ENCODE results near the gene CHRM4.
A peak's percentile ranks its signal among the peaks of the same experiment; 100 is the strongest.

Gene CHRM4

DNA sequence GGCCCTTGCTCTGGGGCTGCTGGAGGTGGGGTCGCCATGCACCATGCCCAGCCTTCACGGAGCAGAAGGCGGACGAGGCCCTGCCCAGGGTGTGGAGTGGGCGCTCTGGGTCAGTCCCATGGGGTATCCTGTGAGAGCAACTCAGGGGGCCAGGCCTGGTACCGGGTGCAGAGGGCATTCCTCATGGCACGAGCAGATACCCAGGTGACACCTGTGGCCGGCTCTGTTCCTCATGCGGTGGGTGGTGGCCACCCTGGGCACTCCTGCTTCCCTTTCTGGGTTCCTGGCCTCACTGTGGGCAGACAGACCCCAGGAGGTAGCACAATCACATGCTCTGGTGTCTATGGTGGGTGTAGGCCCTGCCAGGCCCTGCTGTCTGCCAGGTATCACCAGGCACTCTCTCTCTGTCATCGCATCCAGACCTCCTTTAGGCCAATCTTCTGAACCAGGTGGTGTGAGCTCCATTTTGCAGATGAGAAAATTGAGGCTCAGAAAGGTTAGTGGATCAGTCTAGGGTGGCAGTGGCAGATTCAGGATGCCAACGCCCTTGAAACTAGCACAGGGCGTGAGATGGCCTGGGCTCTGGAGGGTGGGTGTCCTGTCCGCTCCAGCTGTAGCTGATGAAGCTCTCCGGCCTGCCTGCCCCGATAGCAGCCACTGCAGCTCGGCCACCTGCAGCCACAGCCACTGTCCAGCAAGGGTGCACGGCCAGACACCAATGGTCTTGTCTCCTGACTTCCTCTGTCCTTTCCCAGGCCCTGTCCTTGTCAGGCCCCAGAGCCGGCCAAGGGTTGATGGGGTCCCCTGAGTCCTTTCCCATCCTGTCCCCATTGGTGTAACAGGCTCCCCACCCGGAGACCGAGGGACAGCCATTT lies 29.2 kb downstream of the CHRM4 start:
- Histone ChIP-seq H3K27me3 (replicated peaks; ENCODE audit: control insufficient read depth, insufficient read depth, low read length) (no peaks in the 10 kb centered on the region), H3K4me3 (replicated peaks; ENCODE audit: low read depth, low read length) (peak overlapping the region; percentile 29), H3K36me3 (ENCODE audit: control insufficient read depth, insufficient read depth, low read length) (peaks cover 2% of the 10 kb centered on the region)
- DNase-seq (ENCODE audit: extremely low read depth, insufficient read length): no peak
- TF ChIP-seq, protein P1, sequence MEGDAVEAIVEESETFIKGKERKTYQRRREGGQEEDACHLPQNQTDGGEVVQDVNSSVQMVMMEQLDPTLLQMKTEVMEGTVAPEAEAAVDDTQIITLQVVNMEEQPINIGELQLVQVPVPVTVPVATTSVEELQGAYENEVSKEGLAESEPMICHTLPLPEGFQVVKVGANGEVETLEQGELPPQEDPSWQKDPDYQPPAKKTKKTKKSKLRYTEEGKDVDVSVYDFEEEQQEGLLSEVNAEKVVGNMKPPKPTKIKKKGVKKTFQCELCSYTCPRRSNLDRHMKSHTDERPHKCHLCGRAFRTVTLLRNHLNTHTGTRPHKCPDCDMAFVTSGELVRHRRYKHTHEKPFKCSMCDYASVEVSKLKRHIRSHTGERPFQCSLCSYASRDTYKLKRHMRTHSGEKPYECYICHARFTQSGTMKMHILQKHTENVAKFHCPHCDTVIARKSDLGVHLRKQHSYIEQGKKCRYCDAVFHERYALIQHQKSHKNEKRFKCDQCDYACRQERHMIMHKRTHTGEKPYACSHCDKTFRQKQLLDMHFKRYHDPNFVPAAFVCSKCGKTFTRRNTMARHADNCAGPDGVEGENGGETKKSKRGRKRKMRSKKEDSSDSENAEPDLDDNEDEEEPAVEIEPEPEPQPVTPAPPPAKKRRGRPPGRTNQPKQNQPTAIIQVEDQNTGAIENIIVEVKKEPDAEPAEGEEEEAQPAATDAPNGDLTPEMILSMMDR (IDR thresholded peaks at IDR 0.05; ENCODE audit: insufficient read depth, low read length, poor library complexity, severe bottlenecking): no peak

DNA sequence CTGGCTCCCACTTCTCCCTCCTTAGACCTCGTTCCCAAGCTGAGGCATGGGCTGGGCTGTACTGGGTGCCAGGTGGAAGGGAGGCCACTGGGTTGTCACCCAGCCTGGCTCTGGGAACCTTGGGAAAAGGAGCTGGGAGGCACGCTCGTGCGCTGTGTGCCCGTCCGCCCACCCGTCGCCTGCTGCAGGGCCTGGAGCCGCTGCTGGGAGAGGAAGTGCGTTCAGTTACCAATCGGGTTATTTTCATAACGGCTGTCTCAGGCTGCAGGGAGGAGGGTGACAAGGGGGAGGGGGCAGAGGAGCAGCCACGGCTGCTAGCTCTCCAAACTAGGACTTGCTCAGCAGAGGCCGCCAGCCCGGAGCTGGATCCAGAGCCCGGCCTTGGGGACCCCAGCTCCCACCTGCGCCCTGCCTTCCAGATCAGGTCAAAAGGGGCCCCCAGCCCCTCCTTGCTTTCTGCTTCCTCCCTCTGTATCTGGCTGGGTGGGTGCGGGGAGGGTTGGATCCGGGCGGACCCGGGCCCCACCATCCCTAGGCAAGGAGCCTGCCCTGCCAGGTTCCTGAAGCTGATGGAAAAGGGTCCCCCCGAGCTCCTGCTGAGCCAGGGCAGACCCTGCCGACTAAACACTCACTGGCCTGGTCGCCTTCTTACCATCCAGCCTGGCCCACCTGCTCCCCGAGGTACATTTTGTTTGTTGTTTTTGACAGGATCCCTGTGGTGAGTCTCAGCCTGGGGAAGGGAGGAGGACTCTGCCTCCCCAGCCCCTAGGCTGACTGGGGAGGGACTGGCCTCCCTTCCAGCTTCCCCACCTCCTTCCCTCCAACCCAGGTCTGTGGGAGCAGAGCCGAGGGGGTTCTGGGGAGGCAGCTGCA lies 30.1 kb downstream of the CHRM4 start:
- peak overlapping the region; percentile 29 for H3K4me3 ChIP-seq (replicated peaks; ENCODE audit: low read depth, low read length)
- DNase-seq (ENCODE audit: extremely low read depth, insufficient read length): peak; percentile 72

DNA sequence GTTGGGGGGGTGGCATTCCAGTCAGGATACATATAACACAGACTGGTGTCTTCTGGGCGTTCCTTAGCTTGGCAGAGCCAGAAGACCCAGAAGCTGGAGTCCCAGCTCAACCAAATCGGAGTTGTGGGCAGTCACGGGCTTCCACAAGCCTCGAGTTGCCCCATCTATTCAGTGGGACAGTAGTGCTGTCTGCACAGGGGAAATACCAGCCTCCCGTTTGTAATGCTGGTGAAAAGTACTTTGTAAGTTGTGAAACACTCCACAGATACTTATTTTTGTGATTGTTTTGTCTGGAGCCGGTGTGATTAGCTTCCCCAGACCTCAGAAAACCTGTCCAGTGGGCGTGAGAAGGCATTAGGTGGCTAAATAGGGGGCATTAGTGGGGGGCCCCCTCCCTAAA lies 30.7 kb downstream of the CHRM4 start:
- no peak for DNase-seq (ENCODE audit: extremely low read depth, insufficient read length)
- TF ChIP-seq, protein P1 (IDR thresholded peaks at IDR 0.05; ENCODE audit: insufficient read depth, low read length, poor library complexity, severe bottlenecking): no peak
- peak overlapping the region; percentile 29 for H3K4me3 ChIP-seq (replicated peaks; ENCODE audit: low read depth, low read length)

More for the DNA sequence above, 30.1 kb downstream of the CHRM4 start:
- H3K27me3 ChIP-seq (replicated peaks; ENCODE audit: control insufficient read depth, insufficient read depth, low read length): no peaks in the 10 kb centered on the region
- peaks cover 2% of the 10 kb centered on the region; the same call in 1 of the 2 replicates for H3K36me3 ChIP-seq (ENCODE audit: control insufficient read depth, insufficient read depth, low read length)
- TF ChIP-seq, protein P1 (IDR thresholded peaks at IDR 0.05; ENCODE audit: insufficient read depth, low read length, poor library complexity, severe bottlenecking): no peak

DNA sequence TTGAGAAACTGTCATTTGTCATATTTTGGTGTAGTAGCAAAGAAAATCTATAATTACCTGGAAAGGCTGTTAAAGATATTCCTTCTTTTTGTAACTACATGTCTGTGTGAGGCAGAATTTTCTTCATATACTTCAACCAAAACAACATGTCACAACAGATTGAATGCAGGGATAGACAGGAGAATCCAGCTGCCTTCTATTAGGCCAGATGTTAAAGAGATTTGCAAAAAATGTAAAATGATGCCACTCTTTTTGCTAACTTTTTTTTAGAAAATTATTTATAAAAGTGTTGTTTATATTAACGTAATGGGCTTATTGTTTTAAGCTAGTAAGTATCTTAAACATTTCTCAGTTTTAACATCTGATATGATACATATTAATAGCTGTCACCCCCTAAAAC lies 31.6 kb downstream of the CHRM4 start:
- peaks cover 2% of the 10 kb centered on the region for H3K36me3 ChIP-seq (ENCODE audit: control insufficient read depth, insufficient read depth, low read length)
- no peak for DNase-seq (ENCODE audit: extremely low read depth, insufficient read length)
- no peaks in the 10 kb centered on the region for H3K27me3 ChIP-seq (replicated peaks; ENCODE audit: control insufficient read depth, insufficient read depth, low read length)
- TF ChIP-seq, protein P1 (IDR thresholded peaks at IDR 0.05; ENCODE audit: insufficient read depth, low read length, poor library complexity, severe bottlenecking): no peak
- no peak overlapping the region for H3K4me3 ChIP-seq (replicated peaks; ENCODE audit: low read depth, low read length)

More for the DNA sequence above, 30.7 kb downstream of the CHRM4 start:
- Histone ChIP-seq H3K27me3 (replicated peaks; ENCODE audit: control insufficient read depth, insufficient read depth, low read length) (no peaks in the 10 kb centered on the region), H3K36me3 (ENCODE audit: control insufficient read depth, insufficient read depth, low read length) (peaks cover 2% of the 10 kb centered on the region)

DNA sequence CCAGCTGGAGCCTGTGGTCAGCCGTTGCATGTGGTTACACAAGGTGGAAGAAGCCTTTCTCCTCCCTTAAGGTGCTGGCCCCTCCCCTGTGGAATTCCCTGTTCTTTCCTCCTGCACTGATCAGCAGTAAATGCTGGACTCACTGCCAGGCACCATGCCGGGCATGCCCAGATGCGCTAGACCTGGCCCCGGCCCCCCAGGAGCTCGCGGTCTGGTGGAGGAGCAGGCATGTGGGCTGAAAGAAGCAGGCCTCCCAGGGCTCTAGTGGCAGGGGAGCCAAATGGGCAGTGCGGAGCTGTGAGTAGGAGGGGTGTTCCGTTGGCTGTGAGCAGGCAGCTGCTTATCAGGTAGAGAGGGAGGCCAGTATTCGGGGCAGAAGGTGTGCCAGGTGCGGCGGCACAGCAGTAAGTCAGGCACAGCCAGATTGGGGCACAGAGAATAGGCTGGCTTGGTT lies 34.1 kb downstream of the CHRM4 start:
- Histone ChIP-seq H3K4me3 (replicated peaks; ENCODE audit: low read depth, low read length) (no peak overlapping the region), H3K36me3 (ENCODE audit: control insufficient read depth, insufficient read depth, low read length) (peaks cover 1% of the 10 kb centered on the region), H3K27me3 (replicated peaks; ENCODE audit: control insufficient read depth, insufficient read depth, low read length) (no peaks in the 10 kb centered on the region)
- TF ChIP-seq, protein P1 (IDR thresholded peaks at IDR 0.05; ENCODE audit: insufficient read depth, low read length, poor library complexity, severe bottlenecking): no peak
- DNase-seq (ENCODE audit: extremely low read depth, insufficient read length): no peak
